Body of pancreas (tissue), 4 donors: Measurements from ENCODE around the gene ZNF792.

Experiments used
- POLR2A ChIP-seq, 3 donors: fragments of 450-650 bp; IDR thresholded peaks; one replicate each; pipeline ENCODE4 v1.6.1; 2016; ENCODE audit warnings: antibody characterized with exemption in 3 of 3, mild to moderate bottlenecking in 2 of 3
- TF ChIP-seq, protein P1 (sequence below), 7 experiments: fragments of 450-650 bp in 4 of 7; fragments of 200-600 bp in 3 of 7; sonication (generic) in 3 of 7; IDR thresholded peaks; one replicate each; pipeline ENCODE4 v1.5.1; 2016 to 2019; ENCODE audit warnings: antibody characterized with exemption in 7 of 7

DNA sequence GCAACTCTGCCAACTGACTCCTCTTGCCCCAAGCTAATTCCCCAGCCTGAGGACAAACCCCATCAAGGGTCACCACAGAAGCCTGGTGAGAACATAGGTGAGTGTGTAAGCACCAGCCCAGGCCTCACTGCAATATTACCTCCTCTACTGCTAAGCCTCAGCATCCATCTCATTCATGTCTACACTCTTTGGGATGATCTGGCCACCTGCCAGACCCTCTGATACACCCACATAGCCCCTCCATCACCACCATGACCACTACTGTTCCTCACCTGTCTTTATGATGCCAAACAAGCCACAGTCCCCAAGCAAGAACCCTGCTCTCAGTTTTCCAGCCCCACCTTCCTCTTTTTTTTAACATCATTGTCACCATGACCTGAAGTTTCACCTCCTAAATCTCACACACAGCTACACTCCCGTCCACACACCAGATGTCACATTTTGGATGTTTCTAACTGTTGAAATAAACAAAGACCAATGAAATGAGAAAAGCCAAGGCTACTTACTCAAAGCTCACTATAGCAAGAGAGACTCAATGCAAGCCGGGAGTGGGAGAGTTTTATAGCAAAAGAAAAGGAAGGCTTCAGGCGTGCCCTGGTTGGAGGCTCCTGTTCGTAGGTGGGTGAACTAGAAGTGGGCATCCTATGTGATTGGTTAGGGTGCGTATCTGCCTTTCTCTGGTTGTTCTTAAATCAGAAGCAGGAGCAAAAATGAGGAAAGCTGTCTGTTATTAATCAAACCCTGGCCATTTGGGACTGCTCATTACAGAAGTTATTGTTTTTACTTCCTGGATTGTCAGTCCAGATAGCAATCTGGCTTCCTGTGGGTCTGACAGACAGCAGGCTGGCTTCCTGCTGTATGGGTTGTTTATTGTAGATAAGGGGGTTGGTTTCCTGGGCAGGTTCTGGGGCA is 2.0 kb downstream of the ZNF792 start:
- TF ChIP-seq, protein P1, sequence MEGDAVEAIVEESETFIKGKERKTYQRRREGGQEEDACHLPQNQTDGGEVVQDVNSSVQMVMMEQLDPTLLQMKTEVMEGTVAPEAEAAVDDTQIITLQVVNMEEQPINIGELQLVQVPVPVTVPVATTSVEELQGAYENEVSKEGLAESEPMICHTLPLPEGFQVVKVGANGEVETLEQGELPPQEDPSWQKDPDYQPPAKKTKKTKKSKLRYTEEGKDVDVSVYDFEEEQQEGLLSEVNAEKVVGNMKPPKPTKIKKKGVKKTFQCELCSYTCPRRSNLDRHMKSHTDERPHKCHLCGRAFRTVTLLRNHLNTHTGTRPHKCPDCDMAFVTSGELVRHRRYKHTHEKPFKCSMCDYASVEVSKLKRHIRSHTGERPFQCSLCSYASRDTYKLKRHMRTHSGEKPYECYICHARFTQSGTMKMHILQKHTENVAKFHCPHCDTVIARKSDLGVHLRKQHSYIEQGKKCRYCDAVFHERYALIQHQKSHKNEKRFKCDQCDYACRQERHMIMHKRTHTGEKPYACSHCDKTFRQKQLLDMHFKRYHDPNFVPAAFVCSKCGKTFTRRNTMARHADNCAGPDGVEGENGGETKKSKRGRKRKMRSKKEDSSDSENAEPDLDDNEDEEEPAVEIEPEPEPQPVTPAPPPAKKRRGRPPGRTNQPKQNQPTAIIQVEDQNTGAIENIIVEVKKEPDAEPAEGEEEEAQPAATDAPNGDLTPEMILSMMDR (IDR thresholded peaks at IDR 0.05): no peak
- TF ChIP-seq POLR2A (IDR thresholded peaks at IDR 0.05): no peak
